HepG2 (cell line): Measurements from ENCODE around the gene BICDL2. TPM values are rescaled to one million over a fixed set of nuclear protein-coding genes. Genes with fewer than 3 reads are reported as not detected.

Experiments used
- AFF4 ChIP-seq: sonication (generic); formaldehyde crosslinking; IDR thresholded peaks from 2 replicates; pipeline ENCODE4 v1.4.0; 2020; ENCODE audit warnings: missing genetic modification reagents
- BHLHE40 ChIP-seq: IDR thresholded peaks from 2 replicates; pipeline ENCODE4 v1.6.1; 2011; ENCODE audit warnings: low read length, improper control_type of control experiment
- HNRNPLL ChIP-seq: fragments of 200-400 bp; formaldehyde crosslinking; IDR thresholded peaks from 2 replicates; pipeline ENCODE4 v1.6.1; 2017; ENCODE audit warnings: mild to moderate bottlenecking, low read depth, low read length; ENCODE audit not compliant: poor library complexity, severe bottlenecking
- KLF15 ChIP-seq: sonication (generic); formaldehyde crosslinking; IDR thresholded peaks from 2 replicates; pipeline ENCODE4 v1.8.1; 2023; ENCODE audit warnings: borderline replicate concordance, mild to moderate bottlenecking, inconsistent platforms, missing genetic modification reagents, mixed read lengths
- RXRB ChIP-seq: IDR thresholded peaks from 2 replicates; pipeline ENCODE4 v1.6.1; 2016; ENCODE audit warnings: borderline replicate concordance, missing genetic modification reagents, missing compliant biosample characterization
- STAT6 ChIP-seq: sonication (generic); formaldehyde crosslinking; IDR thresholded peaks from 2 replicates; pipeline ENCODE4 v1.4.0; 2020; ENCODE audit warnings: missing genetic modification reagents, mild to moderate bottlenecking, borderline replicate concordance
- TRAFD1 ChIP-seq: sonication (generic); formaldehyde crosslinking; IDR thresholded peaks from 2 replicates; pipeline ENCODE4 v1.5.1; 2020; ENCODE audit warnings: missing genetic modification reagents, mild to moderate bottlenecking, borderline replicate concordance
- UBTF ChIP-seq: sonication (generic); formaldehyde crosslinking; IDR thresholded peaks from 2 replicates; pipeline ENCODE4 v1.4.0; 2020; ENCODE audit warnings: mild to moderate bottlenecking, missing genetic modification reagents
- ZBTB33 ChIP-seq: sonication (generic); formaldehyde crosslinking; IDR thresholded peaks from 2 replicates; pipeline ENCODE4 v1.4.0; 2020; ENCODE audit warnings: missing genetic modification reagents
- ZBTB38 ChIP-seq: sonication (generic); formaldehyde crosslinking; IDR thresholded peaks from 2 replicates; pipeline ENCODE4 v1.5.1; 2020; ENCODE audit warnings: mild to moderate bottlenecking, missing genetic modification reagents
- ZFP82 ChIP-seq: sonication (generic); formaldehyde crosslinking; IDR thresholded peaks from 2 replicates; pipeline ENCODE4 v1.5.1; 2020; ENCODE audit warnings: mild to moderate bottlenecking, missing genetic modification reagents, borderline replicate concordance
- ZNF296 ChIP-seq: sonication (generic); formaldehyde crosslinking; conservative IDR thresholded peaks from 2 replicates; pipeline ENCODE4 v1.5.0; 2020; ENCODE audit warnings: mild to moderate bottlenecking, missing genetic modification reagents
- ZNF562 ChIP-seq: sonication (generic); formaldehyde crosslinking; IDR thresholded peaks from 2 replicates; pipeline ENCODE4 v1.8.0; 2022; ENCODE audit warnings: missing genetic modification reagents, borderline replicate concordance
- ZNF570 ChIP-seq: sonication (generic); formaldehyde crosslinking; IDR thresholded peaks from 2 replicates; pipeline ENCODE4 v1.4.0; 2020; ENCODE audit warnings: mild to moderate bottlenecking, missing genetic modification reagents, borderline replicate concordance
- polyA plus RNA-seq, 8 experiments: library from polyadenylated mRNA; depleted of rRNA in 3 of 8; stranded (reverse) in 7 of 8; unstranded in 1 of 8; fragments of >200 nt; fragmentation: Illumina TruSeq in 4 of 8; extraction: Trizol in 4 of 8; gene quantifications; 2 replicates each; pipeline versions ENCODE4 v1.2.1 to v1.2.3, GENCODE V29; 2011 to 2016; ENCODE audit warnings: low read depth in 4 of 8, missing spikeins in 1 of 8, mixed read lengths in 1 of 8; ENCODE audit not compliant: insufficient read depth in 1 of 8
- total RNA-seq, 5 experiments: library from RNA; depleted of rRNA; stranded (reverse); fragments of >200 nt; fragmentation: Illumina TruSeq; extraction: Trizol; gene quantifications; 2 replicates each; pipeline ENCODE4 v1.2.3, GENCODE V29; 2016; ENCODE audit warnings: low read depth in 1 of 5

BICDL2 gene
- total and polyA plus RNA-seq, 2 of the 13 experiments (the other 11 are each of a cell fraction or from before 2014, with no cell fraction given): 0.12 TPM; not detected in 1

GRCh38 chr16:3009568-3010390, 27.0 kb downstream of the BICDL2 start (continued):
- TF ChIP-seq AFF4 (CRISPR knock-in tag) (no peak), ZBTB38 (CRISPR knock-in tag) (no peak), ZNF296 (CRISPR knock-in tag) (0 out of 2 replicates have a peak, but pooled peaks have one; percentile 26), KLF15 (CRISPR knock-in tag) (no peak), BHLHE40 (no peak), ZNF562 (CRISPR knock-in tag) (no peak), RXRB (0 out of 2 replicates have a peak, but pooled peaks have one; percentile 16), HNRNPLL (peak; percentile 29), ZBTB33 (CRISPR knock-in tag) (no peak; the same call in 1 of the 2 replicates), ZNF570 (no peak), ZFP82 (CRISPR knock-in tag) (peak; percentile 60; the same call in 1 of the 2 replicates), TRAFD1 (CRISPR knock-in tag) (no peak), UBTF (peak; percentile 36; the same call in 1 of the 2 replicates), STAT6 (CRISPR knock-in tag) (no peak)
